Astrocyte of the cerebellum (primary cell): ENCODE measurements around the gene SPATA33.

Experiments used
- DNase-seq: peaks from one replicate; pipeline ENCODE4 v3.0.0-alpha.2; 2011; ENCODE audit warnings: low read depth
- H3K4me3 ChIP-seq: 2 replicates; pipeline ENCODE4 v1.5.1; 2011; ENCODE audit warnings: mild to moderate bottlenecking, low read depth, low read length, moderate library complexity
- in situ Hi-C: cut with HindIII; loops from 2 replicates; pipeline ENCODE4 v1.10.0; 2017; ENCODE audit warnings: low sequenced_read_pairs
- TF ChIP-seq, protein P1 (sequence below): IDR thresholded peaks from 2 replicates; pipeline ENCODE4 v1.5.1; 2012; ENCODE audit warnings: low read length, low read depth, moderate library complexity, mild to moderate bottlenecking; ENCODE audit errors: missing control alignments

SPATA33 gene

DNA sequence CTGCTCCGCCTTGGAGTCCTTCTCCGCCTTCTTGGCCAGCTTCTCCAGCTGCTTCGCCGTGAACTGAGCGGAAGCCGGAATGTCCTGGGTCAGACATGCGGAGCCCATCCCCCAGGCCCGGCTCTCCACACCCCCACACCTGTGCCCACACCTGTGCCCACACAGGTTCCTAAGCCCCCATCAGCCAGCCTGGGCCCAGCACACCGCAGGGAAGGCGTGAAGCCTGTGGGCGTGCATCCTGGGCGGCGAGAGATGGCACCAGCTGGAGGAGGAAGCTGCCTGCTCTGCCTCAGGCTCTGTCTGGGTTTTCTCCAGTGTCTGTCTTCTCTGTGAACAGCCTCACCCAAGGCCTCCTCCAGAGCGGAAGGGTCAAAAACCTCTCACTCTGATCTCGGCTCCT lies 6.1 kb upstream of the SPATA33 start:
- no peak for DNase-seq
- H3K4me3 ChIP-seq = no peak overlapping the region
- TF ChIP-seq, protein P1, sequence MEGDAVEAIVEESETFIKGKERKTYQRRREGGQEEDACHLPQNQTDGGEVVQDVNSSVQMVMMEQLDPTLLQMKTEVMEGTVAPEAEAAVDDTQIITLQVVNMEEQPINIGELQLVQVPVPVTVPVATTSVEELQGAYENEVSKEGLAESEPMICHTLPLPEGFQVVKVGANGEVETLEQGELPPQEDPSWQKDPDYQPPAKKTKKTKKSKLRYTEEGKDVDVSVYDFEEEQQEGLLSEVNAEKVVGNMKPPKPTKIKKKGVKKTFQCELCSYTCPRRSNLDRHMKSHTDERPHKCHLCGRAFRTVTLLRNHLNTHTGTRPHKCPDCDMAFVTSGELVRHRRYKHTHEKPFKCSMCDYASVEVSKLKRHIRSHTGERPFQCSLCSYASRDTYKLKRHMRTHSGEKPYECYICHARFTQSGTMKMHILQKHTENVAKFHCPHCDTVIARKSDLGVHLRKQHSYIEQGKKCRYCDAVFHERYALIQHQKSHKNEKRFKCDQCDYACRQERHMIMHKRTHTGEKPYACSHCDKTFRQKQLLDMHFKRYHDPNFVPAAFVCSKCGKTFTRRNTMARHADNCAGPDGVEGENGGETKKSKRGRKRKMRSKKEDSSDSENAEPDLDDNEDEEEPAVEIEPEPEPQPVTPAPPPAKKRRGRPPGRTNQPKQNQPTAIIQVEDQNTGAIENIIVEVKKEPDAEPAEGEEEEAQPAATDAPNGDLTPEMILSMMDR = no peak
- in situ Hi-C loops = no loop called here

DNA sequence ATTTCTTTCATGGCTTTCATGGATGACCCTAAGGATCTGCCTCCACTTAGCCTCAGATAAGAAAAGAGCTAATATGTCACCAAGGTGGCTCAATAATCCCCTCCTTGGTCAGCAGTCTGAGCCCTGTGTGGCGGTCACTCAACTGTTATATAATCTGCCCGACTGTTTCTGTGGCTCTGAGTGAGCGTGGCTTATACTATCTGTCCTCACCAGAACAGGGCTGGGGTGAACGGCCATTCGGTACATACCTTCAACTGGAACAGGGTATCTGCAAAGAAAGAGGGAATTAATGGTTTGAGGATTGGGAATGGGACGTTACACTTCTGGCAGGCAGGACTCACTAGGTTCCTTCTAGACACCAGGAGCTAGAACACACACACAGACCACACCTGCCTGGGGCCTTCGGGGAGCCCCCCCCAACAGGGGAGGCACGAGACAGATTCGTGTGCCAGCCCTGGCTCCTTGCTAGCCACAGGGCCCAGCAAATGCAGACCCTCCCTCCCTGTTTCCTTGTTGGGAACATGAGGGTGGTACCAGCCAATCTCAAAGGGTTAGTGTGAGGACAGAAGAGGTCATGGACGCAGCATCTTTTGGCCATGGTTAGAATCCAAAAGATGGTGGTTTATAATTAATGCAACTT lies 3.9 kb upstream of the SPATA33 start:
- in situ Hi-C loops = no loop called here
- no peak overlapping the region for H3K4me3 ChIP-seq
- TF ChIP-seq, protein P1 = no peak
- no peak for DNase-seq

DNA sequence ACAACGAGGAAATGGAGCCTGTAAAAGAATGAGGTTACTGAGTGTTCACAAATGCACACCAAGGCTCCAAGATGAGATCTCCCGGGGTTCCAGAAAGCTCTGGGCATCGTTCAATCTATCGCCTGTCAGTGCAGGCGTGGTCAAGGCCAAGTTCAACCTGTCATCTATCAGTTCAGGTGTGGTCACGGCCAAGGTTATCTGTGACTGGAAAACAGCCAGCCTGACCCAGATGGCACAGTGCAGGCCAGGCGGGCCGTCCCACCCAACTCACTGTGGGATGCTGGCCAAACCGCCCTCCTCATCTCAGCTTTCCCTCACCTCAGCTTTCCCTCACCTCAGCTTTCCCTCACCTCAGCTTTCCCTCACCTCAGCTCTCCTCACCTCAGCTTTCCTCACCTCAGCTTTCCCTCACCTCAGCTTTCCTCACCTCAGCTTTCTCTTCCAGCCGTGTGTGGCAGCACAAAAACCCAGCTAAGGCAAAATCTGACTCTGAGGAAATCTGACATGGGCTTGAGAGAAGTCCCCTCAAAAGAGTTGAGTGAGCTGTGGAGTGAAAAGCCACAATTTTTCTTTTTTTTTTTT lies 2.5 kb upstream of the SPATA33 start:
- TF ChIP-seq, protein P1 = no peak
- DNase-seq = no peak
- H3K4me3 ChIP-seq = no peak overlapping the region
- in situ Hi-C loops = no loop called here

DNA sequence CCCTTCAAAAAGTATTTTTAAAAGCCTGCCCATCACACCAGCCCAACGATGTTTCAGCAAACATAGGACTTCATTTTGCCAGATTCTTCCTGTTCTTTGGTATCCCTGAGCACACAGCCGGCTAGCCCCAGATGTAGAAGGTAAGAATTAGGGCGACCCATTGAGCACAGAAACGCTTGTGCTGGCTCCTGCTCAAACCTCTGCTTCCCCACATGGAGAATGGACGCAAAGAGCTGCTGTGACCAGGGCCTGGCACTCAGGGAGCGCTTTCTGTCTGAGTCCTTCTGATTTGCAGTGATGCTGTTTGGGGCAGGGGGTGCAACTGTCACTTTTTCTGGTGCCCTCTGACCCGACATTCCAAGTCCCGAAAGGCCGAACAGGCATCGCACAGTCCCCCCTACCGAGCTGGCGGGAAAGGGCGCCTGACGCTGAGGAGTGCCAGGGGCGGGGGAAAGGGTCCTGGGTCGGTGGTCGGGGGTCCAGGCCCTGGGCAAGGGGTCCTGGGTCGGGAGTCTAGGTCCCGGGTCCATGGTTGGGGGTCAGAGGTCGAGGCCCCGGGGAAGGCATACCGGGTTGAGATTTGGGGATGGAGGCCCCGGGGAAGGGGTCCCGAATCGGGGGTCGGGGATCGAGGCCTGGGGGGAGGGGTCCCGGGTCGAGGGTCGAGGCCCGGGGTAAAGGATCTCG lies 1.1 kb upstream of the SPATA33 start:
- peak overlapping the region; percentile 90 for H3K4me3 ChIP-seq
- TF ChIP-seq, protein P1 = no peak
- no peak for DNase-seq
- in situ Hi-C loops = no loop called here

DNA sequence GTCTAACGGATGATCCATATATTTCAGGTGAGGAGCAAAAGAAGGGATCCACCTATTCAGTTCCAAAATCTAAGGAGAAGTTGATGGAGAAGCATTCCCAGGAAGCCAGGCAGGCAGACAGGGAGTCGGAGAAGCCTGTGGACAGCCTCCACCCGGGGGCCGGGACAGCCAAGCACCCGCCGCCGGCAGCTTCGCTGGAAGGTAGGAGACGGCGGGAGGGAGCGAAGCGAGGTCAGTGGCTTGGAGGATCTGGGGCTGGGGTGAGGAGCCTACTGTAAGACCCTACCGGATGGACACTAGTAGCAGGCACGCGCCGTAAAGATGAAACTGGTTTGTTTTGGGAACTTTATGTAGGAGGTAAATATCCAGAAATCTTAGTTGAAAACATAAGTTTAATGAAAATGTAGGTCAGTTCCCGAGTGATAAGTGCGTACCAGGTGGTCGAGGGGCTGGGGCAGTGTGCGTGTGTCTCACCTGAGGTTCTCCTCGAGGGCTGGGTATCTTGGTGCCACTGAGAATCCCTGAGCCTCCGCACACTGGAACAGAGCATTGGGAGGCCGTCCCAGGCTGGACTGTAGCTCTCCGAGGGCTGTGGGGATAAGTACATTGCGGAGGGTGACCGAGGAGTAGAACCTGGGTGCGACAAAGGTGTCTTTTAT lies 714 bp downstream of the SPATA33 start:
- TF ChIP-seq, protein P1 = no peak
- no peak for DNase-seq
- in situ Hi-C loops = no loop called here
- H3K4me3 ChIP-seq = peak overlapping the region; percentile 90

DNA sequence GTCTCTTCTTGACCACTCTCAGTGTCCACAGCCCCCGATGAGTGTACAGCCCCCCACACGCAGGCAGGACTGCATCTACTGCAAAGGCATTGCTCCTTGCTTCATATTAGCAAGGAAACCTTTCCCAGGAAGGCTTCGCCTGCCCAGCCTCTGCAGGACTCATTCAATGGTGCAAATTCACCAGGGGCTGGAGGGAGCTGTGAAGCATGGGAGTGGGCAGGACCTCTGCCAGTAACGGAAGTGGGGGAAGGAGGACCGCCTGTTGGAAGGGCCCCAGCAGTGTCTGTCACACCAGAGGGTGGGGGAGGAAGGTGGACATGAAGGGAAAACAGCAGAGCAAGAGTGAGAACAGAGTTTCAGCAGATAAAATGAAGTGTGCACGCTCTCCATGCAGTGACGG lies 2.5 kb downstream of the SPATA33 start:
- H3K4me3 ChIP-seq = no peak overlapping the region
- DNase-seq = no peak
- in situ Hi-C loops = no loop called here
- TF ChIP-seq, protein P1 = no peak
